IPS-18a (cell line): ENCODE data around the gene PLCH2.

Experiments used
- H3K27ac ChIP-seq: one replicate; pipeline ENCODE4 v1.5.1; 2013; ENCODE audit warnings: low read length
- H3K27me3 ChIP-seq: one replicate; pipeline ENCODE4 v1.6.1; 2013; ENCODE audit warnings: mild to moderate bottlenecking, low read length; ENCODE audit not compliant: control insufficient read depth, insufficient read depth
- H3K36me3 ChIP-seq: one replicate; pipeline ENCODE4 v1.6.1; 2013; ENCODE audit warnings: low read depth, low read length; ENCODE audit not compliant: control insufficient read depth
- H3K4me1 ChIP-seq: one replicate; pipeline ENCODE4 v1.6.1; 2013; ENCODE audit warnings: low read depth, low read length; ENCODE audit not compliant: control insufficient read depth
- H3K4me3 ChIP-seq: one replicate; pipeline ENCODE4 v1.5.1; 2013; ENCODE audit warnings: low read length
- H3K9ac ChIP-seq: one replicate; pipeline ENCODE4 v1.6.1; 2013; ENCODE audit warnings: mild to moderate bottlenecking, low read length, moderate library complexity
- H3K9me3 ChIP-seq: one replicate; pipeline ENCODE4 v1.6.1; 2013; ENCODE audit warnings: low read depth, low read length; ENCODE audit not compliant: control insufficient read depth

The PLCH2 gene

GRCh38 chr1:2481885-2482284 is 5.8 kb downstream of the PLCH2 start:
- H3K4me3 ChIP-seq, result no peak overlapping the region
- no peaks in the 10 kb centered on the region for H3K9me3 ChIP-seq
- H3K27ac ChIP-seq, result no peak overlapping the region
- H3K4me1 ChIP-seq, result no peaks in the 10 kb centered on the region
- H3K36me3 ChIP-seq, result no peaks in the 10 kb centered on the region
- no peak overlapping the region for H3K9ac ChIP-seq
- no peaks in the 10 kb centered on the region for H3K27me3 ChIP-seq

GRCh38 chr1:2482588-2482987 is 6.5 kb downstream of the PLCH2 start:
- Histone ChIP-seq H3K36me3 (no peaks in the 10 kb centered on the region), H3K4me3 (no peak overlapping the region), H3K4me1 (no peaks in the 10 kb centered on the region), H3K27me3 (no peaks in the 10 kb centered on the region), H3K9me3 (no peaks in the 10 kb centered on the region), H3K27ac (no peak overlapping the region), H3K9ac (no peak overlapping the region)

GRCh38 chr1:2483026-2483425 is 6.9 kb downstream of the PLCH2 start:
- no peak overlapping the region for H3K4me3 ChIP-seq
- H3K27me3 ChIP-seq, result no peaks in the 10 kb centered on the region
- H3K4me1 ChIP-seq, result no peaks in the 10 kb centered on the region
- no peak overlapping the region for H3K27ac ChIP-seq
- H3K36me3 ChIP-seq, result no peaks in the 10 kb centered on the region
- no peak overlapping the region for H3K9ac ChIP-seq
- H3K9me3 ChIP-seq, result no peaks in the 10 kb centered on the region

GRCh38 chr1:2483970-2484369 is 7.9 kb downstream of the PLCH2 start:
- H3K36me3 ChIP-seq, result no peaks in the 10 kb centered on the region
- no peaks in the 10 kb centered on the region for H3K9me3 ChIP-seq
- H3K27ac ChIP-seq, result no peak overlapping the region
- no peak overlapping the region for H3K4me3 ChIP-seq
- no peaks in the 10 kb centered on the region for H3K27me3 ChIP-seq
- no peaks in the 10 kb centered on the region for H3K4me1 ChIP-seq
- H3K9ac ChIP-seq, result no peak overlapping the region

- H3K9ac ChIP-seq, result no peak overlapping the region
- no peak overlapping the region for H3K4me3 ChIP-seq
- no peaks in the 10 kb centered on the region for H3K4me1 ChIP-seq
- no peaks in the 10 kb centered on the region for H3K9me3 ChIP-seq
- H3K27ac ChIP-seq, result no peak overlapping the region
- H3K27me3 ChIP-seq, result no peaks in the 10 kb centered on the region
- H3K36me3 ChIP-seq, result no peaks in the 10 kb centered on the region
Observed at GRCh38 chr1:2486041-2486440, 10.0 kb downstream of the PLCH2 start.

GRCh38 chr1:2486558-2486957 is 10.5 kb downstream of the PLCH2 start:
- no peaks in the 10 kb centered on the region for H3K9me3 ChIP-seq
- no peaks in the 10 kb centered on the region for H3K4me1 ChIP-seq
- H3K36me3 ChIP-seq, result no peaks in the 10 kb centered on the region
- H3K27ac ChIP-seq, result no peak overlapping the region
- no peak overlapping the region for H3K4me3 ChIP-seq
- no peaks in the 10 kb centered on the region for H3K27me3 ChIP-seq
- H3K9ac ChIP-seq, result no peak overlapping the region

- no peaks in the 10 kb centered on the region for H3K36me3 ChIP-seq
- no peak overlapping the region for H3K27ac ChIP-seq
- no peaks in the 10 kb centered on the region for H3K4me1 ChIP-seq
- H3K27me3 ChIP-seq, result no peaks in the 10 kb centered on the region
- H3K9ac ChIP-seq, result no peak overlapping the region
- no peaks in the 10 kb centered on the region for H3K9me3 ChIP-seq
- H3K4me3 ChIP-seq, result no peak overlapping the region
Observed at GRCh38 chr1:2488688-2489087, 12.6 kb downstream of the PLCH2 start.

GRCh38 chr1:2489615-2490014 is 13.5 kb downstream of the PLCH2 start:
- H3K4me3 ChIP-seq, result no peak overlapping the region
- no peaks in the 10 kb centered on the region for H3K27me3 ChIP-seq
- H3K9ac ChIP-seq, result no peak overlapping the region
- no peaks in the 10 kb centered on the region for H3K4me1 ChIP-seq
- H3K9me3 ChIP-seq, result no peaks in the 10 kb centered on the region
- H3K27ac ChIP-seq, result no peak overlapping the region
- no peaks in the 10 kb centered on the region for H3K36me3 ChIP-seq

GRCh38 chr1:2492091-2492490 is 16.0 kb downstream of the PLCH2 start:
- Histone ChIP-seq H3K36me3 (no peaks in the 10 kb centered on the region), H3K27me3 (no peaks in the 10 kb centered on the region), H3K27ac (no peak overlapping the region), H3K9ac (no peak overlapping the region), H3K4me1 (no peaks in the 10 kb centered on the region), H3K9me3 (no peaks in the 10 kb centered on the region), H3K4me3 (no peak overlapping the region)

- Histone ChIP-seq H3K4me1 (no peaks in the 10 kb centered on the region), H3K27me3 (no peaks in the 10 kb centered on the region), H3K9ac (no peak overlapping the region)
Observed at GRCh38 chr1:2493218-2493617, 17.1 kb downstream of the PLCH2 start.

GRCh38 chr1:2493691-2494322 is 17.7 kb downstream of the PLCH2 start:
- H3K4me3 ChIP-seq, result no peak overlapping the region
- H3K4me1 ChIP-seq, result no peaks in the 10 kb centered on the region
- no peaks in the 10 kb centered on the region for H3K9me3 ChIP-seq
- H3K27ac ChIP-seq, result no peak overlapping the region
- H3K27me3 ChIP-seq, result no peaks in the 10 kb centered on the region
- H3K9ac ChIP-seq, result no peak overlapping the region
- H3K36me3 ChIP-seq, result no peaks in the 10 kb centered on the region

More at GRCh38 chr1:2493218-2493617, 17.1 kb downstream of the PLCH2 start:
- no peak overlapping the region for H3K4me3 ChIP-seq
- no peak overlapping the region for H3K27ac ChIP-seq
- no peaks in the 10 kb centered on the region for H3K36me3 ChIP-seq
- no peaks in the 10 kb centered on the region for H3K9me3 ChIP-seq

GRCh38 chr1:2494323-2494693 is 18.2 kb downstream of the PLCH2 start:
- no peak overlapping the region for H3K27ac ChIP-seq
- no peaks in the 10 kb centered on the region for H3K36me3 ChIP-seq
- no peaks in the 10 kb centered on the region for H3K9me3 ChIP-seq
- no peak overlapping the region for H3K4me3 ChIP-seq
- H3K9ac ChIP-seq, result no peak overlapping the region
- H3K27me3 ChIP-seq, result no peaks in the 10 kb centered on the region
- no peaks in the 10 kb centered on the region for H3K4me1 ChIP-seq
